GM18907 (cell line): ENCODE measurements around the gene EIF2AK3.
"Not testable (repeated sequence)": the region's sequence is repeated elsewhere in the genome, so short reads cannot be mapped to it uniquely, and the experiment has no call there.

Experiments
- ATAC-seq: cut with Tn5 transposase; IDR thresholded peaks from one replicate; pipeline ENCODE4 v1.9.1; 2021; ENCODE audit warnings: mild to moderate bottlenecking, moderate library complexity; ENCODE audit not compliant: unreplicated experiment

Gene EIF2AK3

GRCh38 chr2:88627055-88627855, at the start of gene EIF2AK3:
EIF2AK3 (minus strand) TSS chr2:88627464; CDS start chr2:88627274, 190 bp downstream.
- peak; percentile 93 for ATAC-seq

GRCh38 chr2:88673363-88673762, 46.1 kb upstream of the EIF2AK3 start:
- ATAC-seq, result no peak

- ATAC-seq, result peak; percentile 59
Observed at GRCh38 chr2:88671786-88672427, 44.6 kb upstream of the EIF2AK3 start.

GRCh38 chr2:88669482-88670214, 42.4 kb upstream of the EIF2AK3 start:
- peak; percentile 86 for ATAC-seq

GRCh38 chr2:88668862-88669261, 41.6 kb upstream of the EIF2AK3 start:
- no peak for ATAC-seq

GRCh38 chr2:88667219-88667618, 40.0 kb upstream of the EIF2AK3 start:
- no peak for ATAC-seq

GRCh38 chr2:88666576-88666975, 39.3 kb upstream of the EIF2AK3 start:
- no peak for ATAC-seq

GRCh38 chr2:88660622-88661021, 33.4 kb upstream of the EIF2AK3 start:
- ATAC-seq, result no peak

GRCh38 chr2:88659538-88659915, 32.3 kb upstream of the EIF2AK3 start:
- no peak for ATAC-seq

- ATAC-seq, result no peak
Observed at GRCh38 chr2:88658881-88659537, 31.7 kb upstream of the EIF2AK3 start.

- ATAC-seq, result no peak
Observed at GRCh38 chr2:88658326-88658725, 31.1 kb upstream of the EIF2AK3 start.

GRCh38 chr2:88657131-88657530, 29.9 kb upstream of the EIF2AK3 start:
- no peak for ATAC-seq

GRCh38 chr2:88656690-88657089, 29.4 kb upstream of the EIF2AK3 start:
- ATAC-seq, result no peak

- no peak for ATAC-seq
Observed at GRCh38 chr2:88654714-88655113, 27.4 kb upstream of the EIF2AK3 start.

- no peak for ATAC-seq
Observed at GRCh38 chr2:88651646-88652045, 24.4 kb upstream of the EIF2AK3 start.

- not testable (repeated sequence) for ATAC-seq
Observed at GRCh38 chr2:88645291-88645882, 18.1 kb upstream of the EIF2AK3 start.

GRCh38 chr2:88642278-88642677, 15.0 kb upstream of the EIF2AK3 start:
- ATAC-seq, result no peak

- no peak for ATAC-seq
Observed at GRCh38 chr2:88641330-88641729, 14.1 kb upstream of the EIF2AK3 start.

GRCh38 chr2:88639865-88640264, 12.6 kb upstream of the EIF2AK3 start:
- no peak for ATAC-seq

GRCh38 chr2:88638743-88639142, 11.5 kb upstream of the EIF2AK3 start:
- ATAC-seq, result no peak

- ATAC-seq, result no peak
Observed at GRCh38 chr2:88638123-88638650, 10.9 kb upstream of the EIF2AK3 start.
